Measurements from ENCODE around the gene DSG2. TPM values are rescaled to one million over a fixed set of nuclear protein-coding genes. Genes with fewer than 3 reads are reported as not detected.

Gene DSG2
- total RNA-seq, 1 experiment from 2014 or later = 123 TPM

DNA sequence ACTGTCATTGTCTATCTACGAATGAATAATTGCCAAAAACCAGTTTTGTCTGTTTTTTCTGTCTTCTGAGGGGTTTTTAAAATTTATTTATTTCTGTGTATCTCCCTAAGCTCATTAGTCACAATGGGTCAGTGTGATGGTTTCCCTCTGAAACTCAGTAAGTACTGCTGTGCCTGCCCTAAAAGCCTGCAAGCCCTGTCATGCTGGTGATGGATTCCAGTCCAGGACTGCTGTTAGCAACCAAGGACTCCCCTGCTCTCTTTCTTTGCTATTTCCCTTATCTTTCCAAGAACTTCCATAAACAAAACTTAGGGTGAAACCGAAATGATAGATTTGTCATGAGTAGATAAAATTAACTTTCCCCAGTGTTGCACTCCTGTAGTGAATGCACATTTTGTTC, 11.8 kb upstream of the DSG2 start (continued):
- no peak for TF ChIP-seq EZH2phosphoT487 (IDR thresholded peaks at IDR 0.05; ENCODE audit: borderline replicate concordance)
- TF ChIP-seq SIN3A (IDR thresholded peaks at IDR 0.05; ENCODE audit: low read depth) = no peak
- TF ChIP-seq ZNF274 (IDR thresholded peaks at IDR 0.05; ENCODE audit: low read depth, low read length) = no peak

DNA sequence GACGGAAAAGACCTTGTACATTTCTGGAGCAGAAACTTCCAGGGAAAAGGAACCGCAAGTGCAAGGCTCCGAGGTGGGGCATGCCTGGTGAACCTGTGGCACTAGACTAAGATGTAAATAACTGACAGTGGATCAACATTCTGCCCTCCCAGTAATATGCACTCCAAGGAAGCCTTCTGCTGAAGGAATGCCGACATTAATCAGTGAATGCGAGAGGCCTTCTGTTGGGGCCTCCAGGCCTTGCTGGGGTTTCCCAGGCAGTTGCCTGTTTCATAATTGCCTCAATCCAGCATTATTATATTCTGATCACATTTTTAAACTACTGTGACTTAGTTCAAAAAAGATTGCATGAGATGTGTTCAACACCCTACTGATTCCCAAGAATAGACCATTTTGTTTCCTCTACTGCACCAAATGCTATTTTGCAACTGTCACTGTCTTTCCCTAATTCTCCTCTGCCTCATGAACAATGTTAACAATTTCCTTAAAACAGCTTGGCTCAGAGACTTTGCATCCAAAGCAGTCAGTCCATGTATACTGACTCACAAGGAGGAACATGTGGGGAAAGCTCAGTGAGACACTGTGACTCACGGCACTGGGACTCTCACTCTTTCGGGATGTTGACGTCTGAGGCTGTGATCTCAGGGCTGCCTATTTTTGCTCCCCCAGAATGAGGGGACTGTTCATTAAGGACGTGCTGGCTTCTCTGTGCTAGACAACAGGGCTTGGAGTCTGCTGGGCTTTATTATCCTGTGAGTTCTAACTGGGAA, 10.5 kb upstream of the DSG2 start:
- Histone ChIP-seq H3K79me2 (ENCODE audit: insufficient read depth, low read length) (no peaks in the 10 kb centered on the region), H2AFZ (ENCODE audit: low read depth, low read length, poor library complexity, severe bottlenecking) (peak overlapping the region; percentile 56), H3K27me3 (ENCODE audit: insufficient read depth, low read length) (no peaks in the 10 kb centered on the region), H3K27ac (ENCODE audit: low read depth, low read length) (no peak overlapping the region), H3K9me2 (ENCODE audit: insufficient read depth) (no peaks in the 10 kb centered on the region), H3K36me3 (ENCODE audit: control insufficient read depth in 1 of 2, insufficient read depth in 2 of 2, low read length in 2 of 2) (no peaks in the 10 kb centered on the region), H3K9ac (ENCODE audit: low read length) (peak overlapping the region; percentile 23), H4K20me1 (ENCODE audit: insufficient read depth) (no peaks in the 10 kb centered on the region), H3K9me3 (ENCODE audit: control insufficient read depth in 1 of 2, insufficient read depth in 1 of 2, low read depth in 1 of 2, low read length in 2 of 2) (no peaks in the 10 kb centered on the region), H3K4me2 (ENCODE audit: low read length) (peak overlapping the region; percentile 56), H3K4me1 (ENCODE audit: control insufficient read depth in 1 of 2, insufficient read depth in 2 of 2, low read length in 2 of 2) (peaks cover 26 to 61% of the 10 kb centered on the region in 2 experiments), H3K4me3 (replicated peaks in 1 of 2; ENCODE audit: low read depth in 1 of 2, low read length in 2 of 2) (peak overlapping the region in 1 of 2 experiments; percentile 17; a peak in 1 of 4 replicates)
- POLR2A ChIA-PET = no interaction called here
- CTCF ChIA-PET = no interaction called here
- ATAC-seq = peak; percentile 79
- intact Hi-C loops (cut with micrococcal nuclease) = no loop called here
- peak; percentile 75 for DNase-seq (ENCODE audit: low read depth, low spot score)
- RAD21 ChIA-PET (ENCODE audit: low non-redundant PET in 1 of 2, low total read pairs in 2 of 2, uncharacterized antibody in 2 of 2, unreplicated experiment in 2 of 2) = interaction anchor here (0.5 to 0.6 kb wide), 2 partner anchors 58 to 63 kb away, joined by 3 to 5 read pairs; no protein-coding TSS in a partner anchor
- 0 out of 2 replicates have a peak, but pooled peaks have one; percentile 48 for TF ChIP-seq SIN3A (IDR thresholded peaks at IDR 0.05; ENCODE audit: low read depth)
- TF ChIP-seq JUND (IDR thresholded peaks at IDR 0.05) = peak; percentile 74
- TF ChIP-seq ZNF274 (IDR thresholded peaks at IDR 0.05; ENCODE audit: low read depth, low read length) = no peak
- no peak for TF ChIP-seq CEBPB (IDR thresholded peaks at IDR 0.05; ENCODE audit: low read depth)
- TF ChIP-seq SRF (IDR thresholded peaks at IDR 0.05; ENCODE audit: low read depth) = no peak
- TF ChIP-seq, protein P1, sequence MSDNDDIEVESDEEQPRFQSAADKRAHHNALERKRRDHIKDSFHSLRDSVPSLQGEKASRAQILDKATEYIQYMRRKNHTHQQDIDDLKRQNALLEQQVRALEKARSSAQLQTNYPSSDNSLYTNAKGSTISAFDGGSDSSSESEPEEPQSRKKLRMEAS (IDR thresholded peaks at IDR 0.05) = peak; percentile 86
- no peak for TF ChIP-seq EGR1 (IDR thresholded peaks at IDR 0.05; ENCODE audit: low read depth)
- peak; percentile 65; the same call in 1 of the 2 replicates for TF ChIP-seq SP1 (IDR thresholded peaks at IDR 0.05; ENCODE audit: low read depth)
- peak; percentile 70; the same call in 1 of the 2 replicates for TF ChIP-seq CBX3 (IDR thresholded peaks at IDR 0.05; ENCODE audit: low read depth)
- TF ChIP-seq, protein P2, sequence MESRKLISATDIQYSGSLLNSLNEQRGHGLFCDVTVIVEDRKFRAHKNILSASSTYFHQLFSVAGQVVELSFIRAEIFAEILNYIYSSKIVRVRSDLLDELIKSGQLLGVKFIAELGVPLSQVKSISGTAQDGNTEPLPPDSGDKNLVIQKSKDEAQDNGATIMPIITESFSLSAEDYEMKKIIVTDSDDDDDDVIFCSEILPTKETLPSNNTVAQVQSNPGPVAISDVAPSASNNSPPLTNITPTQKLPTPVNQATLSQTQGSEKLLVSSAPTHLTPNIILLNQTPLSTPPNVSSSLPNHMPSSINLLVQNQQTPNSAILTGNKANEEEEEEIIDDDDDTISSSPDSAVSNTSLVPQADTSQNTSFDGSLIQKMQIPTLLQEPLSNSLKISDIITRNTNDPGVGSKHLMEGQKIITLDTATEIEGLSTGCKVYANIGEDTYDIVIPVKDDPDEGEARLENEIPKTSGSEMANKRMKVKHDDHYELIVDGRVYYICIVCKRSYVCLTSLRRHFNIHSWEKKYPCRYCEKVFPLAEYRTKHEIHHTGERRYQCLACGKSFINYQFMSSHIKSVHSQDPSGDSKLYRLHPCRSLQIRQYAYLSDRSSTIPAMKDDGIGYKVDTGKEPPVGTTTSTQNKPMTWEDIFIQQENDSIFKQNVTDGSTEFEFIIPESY (IDR thresholded peaks at IDR 0.05; ENCODE audit: extremely low read depth, insufficient replicate concordance, low read length) = no peak
- TF ChIP-seq EZH2phosphoT487 (IDR thresholded peaks at IDR 0.05; ENCODE audit: borderline replicate concordance) = no peak
- peak; percentile 75 for TF ChIP-seq FOSL1 (IDR thresholded peaks at IDR 0.05; ENCODE audit: low read depth)
- peak; percentile 23 for TF ChIP-seq YY1 (IDR thresholded peaks at IDR 0.05; ENCODE audit: extremely low read depth, insufficient replicate concordance, low read depth, low read length)
- no peak for TF ChIP-seq ELF1 (IDR thresholded peaks at IDR 0.05; ENCODE audit: borderline replicate concordance, low read depth)
- TF ChIP-seq ZFX (IDR thresholded peaks at IDR 0.05) = no peak
- TF ChIP-seq RAD21 (IDR thresholded peaks at IDR 0.05; ENCODE audit: low read depth) = no peak
- peak; percentile 35; the same call in 1 of the 2 replicates for TF ChIP-seq POLR2AphosphoS5 (IDR thresholded peaks at IDR 0.05; ENCODE audit: low read depth, low read length)
- no TSS peak for BruUV-seq (replicated peaks)

Data from HCT116 (cell line).